HepG2 (cell line): ENCODE results near the gene SRSF6. TPM values are rescaled to one million over a fixed set of nuclear protein-coding genes. Genes with fewer than 3 reads are reported as not detected.

Experiments used
- ATF5 ChIP-seq: sonication (generic); formaldehyde crosslinking; IDR thresholded peaks from 2 replicates; pipeline ENCODE4 v1.4.0; 2020; ENCODE audit warnings: mild to moderate bottlenecking, low read depth, missing genetic modification reagents
- ELF4 ChIP-seq: sonication (generic); formaldehyde crosslinking; IDR thresholded peaks from 2 replicates; pipeline ENCODE4 v1.5.0; 2020; ENCODE audit warnings: missing genetic modification reagents, mild to moderate bottlenecking, moderate library complexity, borderline replicate concordance
- LRRFIP1 ChIP-seq: sonication (generic); formaldehyde crosslinking; conservative IDR thresholded peaks from 2 replicates; pipeline ENCODE4 v1.4.0; 2020; ENCODE audit warnings: missing genetic modification reagents
- PCBP1 ChIP-seq: fragments of 200-400 bp; formaldehyde crosslinking; IDR thresholded peaks from 2 replicates; pipeline ENCODE4 v1.6.1; 2017; ENCODE audit warnings: mild to moderate bottlenecking, low read depth, low read length, borderline replicate concordance
- RCOR2 ChIP-seq: IDR thresholded peaks from 2 replicates; pipeline ENCODE4 v1.6.1; 2016; ENCODE audit warnings: missing biosample characterization, missing genetic modification reagents
- SMC3 ChIP-seq: IDR thresholded peaks from 2 replicates; pipeline ENCODE4 v1.6.1; 2011; ENCODE audit warnings: low read length, improper control_type of control experiment
- SRSF1 ChIP-seq: fragments of 200-400 bp; formaldehyde crosslinking; optimal IDR thresholded peaks from 2 replicates; pipeline ENCODE3; 2017; ENCODE audit warnings: mild to moderate bottlenecking, low read depth, low read length, moderate library complexity
- THAP9 ChIP-seq: sonication (generic); formaldehyde crosslinking; IDR thresholded peaks from 2 replicates; pipeline ENCODE4; 2020; ENCODE audit warnings: missing genetic modification reagents, mild to moderate bottlenecking, borderline replicate concordance
- ZNF280B ChIP-seq: sonication (generic); formaldehyde crosslinking; IDR thresholded peaks from 2 replicates; pipeline ENCODE4 v1.5.0; 2020; ENCODE audit warnings: missing genetic modification reagents, mild to moderate bottlenecking, borderline replicate concordance
- ZNF512B ChIP-seq: sonication (generic); formaldehyde crosslinking; IDR thresholded peaks from 2 replicates; pipeline ENCODE4 v1.5.1; 2020; ENCODE audit warnings: missing genetic modification reagents, mild to moderate bottlenecking, borderline replicate concordance
- ZNF614 ChIP-seq: IDR thresholded peaks from 2 replicates; pipeline ENCODE4 v1.6.1; 2018; ENCODE audit warnings: missing biosample characterization, missing genetic modification reagents, inconsistent platforms, borderline replicate concordance
- ZNF687 ChIP-seq: sonication (generic); formaldehyde crosslinking; IDR thresholded peaks from 2 replicates; pipeline ENCODE4 v1.5.1; 2020; ENCODE audit warnings: mild to moderate bottlenecking, missing genetic modification reagents, moderate library complexity
- ZNF850 ChIP-seq: sonication (generic); formaldehyde crosslinking; conservative IDR thresholded peaks from 2 replicates; pipeline ENCODE4 v1.9.0; 2021; ENCODE audit warnings: mild to moderate bottlenecking, missing genetic modification reagents
- polyA plus RNA-seq, 8 experiments: library from polyadenylated mRNA; depleted of rRNA in 3 of 8; stranded (reverse) in 7 of 8; unstranded in 1 of 8; fragments of >200 nt; fragmentation: Illumina TruSeq in 4 of 8; extraction: Trizol in 4 of 8; gene quantifications; 2 replicates each; pipeline versions ENCODE4 v1.2.1 to v1.2.3, GENCODE V29; 2011 to 2016; ENCODE audit warnings: low read depth in 4 of 8, missing spikeins in 1 of 8, mixed read lengths in 1 of 8; ENCODE audit not compliant: insufficient read depth in 1 of 8
- total RNA-seq, 5 experiments: library from RNA; depleted of rRNA; stranded (reverse); fragments of >200 nt; fragmentation: Illumina TruSeq; extraction: Trizol; gene quantifications; 2 replicates each; pipeline ENCODE4 v1.2.3, GENCODE V29; 2016; ENCODE audit warnings: low read depth in 1 of 5

Gene SRSF6
- total and polyA plus RNA-seq, 2 of the 13 experiments (the other 11 are each of a cell fraction or from before 2014, with no cell fraction given): 156 to 194 TPM

- TF ChIP-seq THAP9 (CRISPR knock-in tag): no peak
- no peak for TF ChIP-seq ELF4 (CRISPR knock-in tag)
- TF ChIP-seq PCBP1: no peak
- TF ChIP-seq LRRFIP1 (CRISPR knock-in tag): no peak
- TF ChIP-seq ATF5 (CRISPR knock-in tag): no peak
- peak; percentile 31; the same call in 1 of the 2 replicates for TF ChIP-seq ZNF280B (CRISPR knock-in tag)
- TF ChIP-seq ZNF850 (CRISPR knock-in tag): no peak
- TF ChIP-seq ZNF614 (CRISPR knock-in tag): no peak
- no peak for TF ChIP-seq SMC3
- TF ChIP-seq ZNF512B: no peak; the same call in 1 of the 2 replicates
- TF ChIP-seq RCOR2 (CRISPR knock-in tag): 0 out of 2 replicates have a peak, but pooled peaks have one; percentile 14
- TF ChIP-seq ZNF687 (CRISPR knock-in tag): peak; percentile 69
- no peak for TF ChIP-seq SRSF1
Measured at GRCh38 chr20:43446361-43446879, 11.3 kb upstream of the SRSF6 start (continued).
